Measurements from ENCODE around the gene ERFE. TPM values are rescaled to one million over a fixed set of nuclear protein-coding genes. Genes with fewer than 3 reads are reported as not detected.

ERFE gene
- total RNA-seq, 1 donor from 2014 or later: 1.3 TPM

DNA sequence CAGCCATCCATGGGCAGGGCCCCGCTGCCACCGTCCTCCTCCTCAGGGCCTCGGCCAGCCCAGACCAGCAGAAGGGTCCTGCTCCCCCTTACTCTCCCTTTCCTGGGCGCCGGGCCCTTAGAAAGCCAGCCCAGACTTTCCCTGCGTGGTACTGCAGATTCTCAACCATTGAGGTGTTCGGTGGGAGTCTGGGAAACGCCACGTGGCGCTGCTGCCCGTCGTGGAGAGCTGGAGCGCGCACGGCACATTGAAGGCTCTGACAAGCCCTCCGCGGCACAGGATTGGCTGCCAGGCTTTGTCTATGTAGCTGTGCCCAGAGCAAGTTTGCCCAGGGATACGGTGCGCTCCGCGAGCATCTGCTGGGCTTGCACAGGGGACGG is 30.7 kb upstream of the ERFE start:
- no peak overlapping the region for H3K27ac Mint-ChIP-seq
- no peaks in the 10 kb centered on the region for H3K9me3 Mint-ChIP-seq (ENCODE audit: low read depth)
- no peak for TF ChIP-seq CTCF (IDR thresholded peaks at IDR 0.05; ENCODE audit: unreplicated experiment)
- no peaks in the 10 kb centered on the region for H3K36me3 Mint-ChIP-seq (ENCODE audit: insufficient read depth)
- no peak overlapping the region for H3K4me3 Mint-ChIP-seq (ENCODE audit: low read depth)
- no peaks in the 10 kb centered on the region for H3K27me3 Mint-ChIP-seq
- no peak for DNase-seq (ENCODE audit: low spot score, unreplicated experiment)
- H3K4me1 Mint-ChIP-seq (ENCODE audit: low read depth): no peaks in the 10 kb centered on the region

GRCh38 chr2:238128534-238129001 is 30.2 kb upstream of the ERFE start:
- Mint-ChIP-seq H3K36me3 (ENCODE audit: insufficient read depth) (no peaks in the 10 kb centered on the region), H3K4me3 (ENCODE audit: low read depth) (no peak overlapping the region), H3K9me3 (ENCODE audit: low read depth) (no peaks in the 10 kb centered on the region), H3K27me3 (peaks cover 2% of the 10 kb centered on the region), H3K4me1 (ENCODE audit: low read depth) (no peaks in the 10 kb centered on the region), H3K27ac (no peak overlapping the region)
- no peak for DNase-seq (ENCODE audit: low spot score, unreplicated experiment)
- TF ChIP-seq CTCF (IDR thresholded peaks at IDR 0.05; ENCODE audit: unreplicated experiment): no peak

DNA sequence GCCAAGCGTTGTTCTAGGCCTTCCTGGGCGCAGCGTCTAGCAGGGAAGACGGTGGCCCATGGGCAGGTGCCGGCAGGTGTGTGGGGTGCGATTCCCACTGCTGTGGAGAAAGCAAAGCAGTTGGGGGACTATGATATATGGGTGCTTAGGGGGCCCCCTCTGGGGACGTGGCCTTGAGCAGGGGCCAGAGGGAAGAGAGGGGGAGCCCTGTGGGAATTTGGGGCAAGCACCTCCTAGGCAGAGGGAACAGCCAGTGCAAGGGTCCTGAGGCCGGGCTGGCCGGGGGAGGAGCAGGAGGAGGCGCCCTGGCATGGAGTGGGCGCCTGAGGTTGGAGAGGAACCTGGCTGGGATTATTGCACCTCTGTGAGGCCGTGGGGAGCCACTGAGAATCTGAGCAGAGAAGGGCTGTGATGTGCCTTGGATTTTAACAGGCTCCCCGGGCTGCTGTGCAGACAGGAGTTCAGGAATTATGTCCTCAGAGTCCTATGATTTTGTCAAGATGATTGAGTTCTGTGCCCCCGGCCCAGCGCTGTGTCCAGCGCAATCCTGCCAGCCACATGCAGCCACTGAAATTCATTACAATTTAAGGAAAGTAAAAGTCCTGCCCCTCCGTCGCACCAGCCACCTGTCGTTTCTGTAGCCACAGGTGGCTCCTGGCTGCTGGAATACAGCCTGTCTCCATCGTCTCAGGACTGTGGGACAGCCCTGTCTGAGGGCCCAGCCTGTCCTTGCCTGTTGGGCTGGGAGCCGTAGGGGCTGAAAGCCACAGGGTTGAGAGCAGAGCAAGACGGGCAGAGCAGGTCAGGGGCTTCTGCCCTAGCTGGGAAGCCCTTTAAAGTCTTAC is 29.4 kb upstream of the ERFE start:
- H3K4me1 Mint-ChIP-seq (ENCODE audit: low read depth): no peaks in the 10 kb centered on the region
- no peak for TF ChIP-seq CTCF (IDR thresholded peaks at IDR 0.05; ENCODE audit: unreplicated experiment)
- no peak overlapping the region for H3K4me3 Mint-ChIP-seq (ENCODE audit: low read depth)
- H3K9me3 Mint-ChIP-seq (ENCODE audit: low read depth): no peaks in the 10 kb centered on the region
- H3K27me3 Mint-ChIP-seq: peaks cover 3% of the 10 kb centered on the region
- DNase-seq (ENCODE audit: low spot score, unreplicated experiment): no peak
- H3K36me3 Mint-ChIP-seq (ENCODE audit: insufficient read depth): no peaks in the 10 kb centered on the region
- no peak overlapping the region for H3K27ac Mint-ChIP-seq

DNA sequence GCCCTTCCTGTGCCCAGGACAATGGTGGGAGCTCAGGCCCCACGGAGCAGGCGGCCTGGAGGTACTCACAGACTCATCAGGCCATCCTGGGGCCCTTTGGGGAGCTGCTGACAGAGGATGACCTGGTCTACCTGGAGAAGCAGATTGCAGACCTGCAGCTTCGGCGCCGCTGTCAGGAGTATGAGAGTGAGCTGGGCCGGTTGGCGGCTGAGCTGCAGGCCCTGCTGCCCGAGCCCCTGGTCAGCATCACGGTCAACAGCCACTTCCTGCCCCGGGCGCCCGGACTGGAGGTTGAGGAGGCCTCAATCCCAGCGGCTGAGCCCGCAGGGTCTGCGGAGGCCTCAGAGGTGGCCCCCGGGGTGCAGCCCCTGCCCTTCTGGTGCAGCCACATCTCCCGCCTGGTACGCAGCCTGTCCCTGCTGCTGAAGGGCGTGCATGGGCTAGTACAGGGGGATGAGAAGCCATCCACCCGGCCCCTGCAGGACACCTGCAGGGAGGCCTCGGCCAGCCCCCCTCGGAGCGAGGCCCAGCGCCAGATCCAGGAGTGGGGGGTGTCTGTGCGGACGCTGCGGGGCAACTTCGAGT is 28.6 kb upstream of the ERFE start:
- Mint-ChIP-seq H3K9me3 (ENCODE audit: low read depth) (no peaks in the 10 kb centered on the region), H3K27ac (no peak overlapping the region), H3K36me3 (ENCODE audit: insufficient read depth) (no peaks in the 10 kb centered on the region), H3K4me3 (ENCODE audit: low read depth) (no peak overlapping the region), H3K27me3 (peaks cover 3% of the 10 kb centered on the region), H3K4me1 (ENCODE audit: low read depth) (no peaks in the 10 kb centered on the region)
- no peak for TF ChIP-seq CTCF (IDR thresholded peaks at IDR 0.05; ENCODE audit: unreplicated experiment)
- DNase-seq (ENCODE audit: low spot score, unreplicated experiment): no peak

DNA sequence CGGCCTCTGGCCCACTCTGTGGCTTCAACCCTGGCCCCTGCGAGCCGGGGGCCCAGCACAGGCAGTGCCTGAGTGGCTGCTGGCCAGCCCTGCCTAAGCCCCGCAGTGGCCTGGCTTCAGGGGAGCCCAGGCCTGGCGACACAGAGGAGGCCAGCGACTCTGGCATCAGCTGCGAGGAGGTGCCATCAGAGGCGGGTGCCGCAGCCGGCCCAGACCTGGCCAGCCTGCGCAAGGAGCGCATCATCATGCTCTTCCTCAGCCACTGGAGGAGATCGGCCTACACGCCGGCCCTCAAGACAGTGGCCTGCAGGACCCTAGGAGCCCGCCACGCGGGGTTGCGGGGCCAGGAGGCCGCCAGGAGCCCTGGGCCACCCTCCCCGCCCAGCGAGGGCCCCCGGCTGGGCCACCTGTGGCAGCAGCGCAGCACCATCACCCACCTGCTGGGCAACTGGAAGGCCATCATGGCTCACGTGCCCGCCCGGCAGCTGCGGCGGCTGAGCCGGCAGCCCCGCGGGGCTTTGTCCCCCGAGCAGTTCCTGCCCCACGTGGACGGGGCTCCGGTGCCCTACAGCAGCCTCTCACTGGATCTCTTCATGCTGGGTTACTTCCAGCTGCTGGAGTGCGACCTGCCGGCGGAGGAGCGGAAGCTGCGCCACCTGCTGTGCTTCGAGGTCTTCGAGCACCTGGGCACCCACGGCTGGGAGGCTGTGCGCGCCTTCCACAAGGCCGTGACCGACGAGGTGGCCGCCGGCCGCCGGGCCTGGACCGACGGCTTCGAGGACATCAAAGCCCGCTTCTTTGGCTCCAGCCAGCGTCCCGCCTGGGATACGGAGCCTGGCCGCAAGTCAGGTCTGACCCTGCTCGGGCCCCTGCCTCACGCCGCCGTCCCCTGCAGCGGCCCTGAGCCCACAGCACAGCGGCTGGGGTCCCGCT is 27.8 kb upstream of the ERFE start:
- Mint-ChIP-seq H3K27ac (no peak overlapping the region), H3K36me3 (ENCODE audit: insufficient read depth) (no peaks in the 10 kb centered on the region), H3K9me3 (ENCODE audit: low read depth) (no peaks in the 10 kb centered on the region), H3K4me3 (ENCODE audit: low read depth) (no peak overlapping the region), H3K27me3 (peaks cover 3% of the 10 kb centered on the region), H3K4me1 (ENCODE audit: low read depth) (no peaks in the 10 kb centered on the region)
- no peak for TF ChIP-seq CTCF (IDR thresholded peaks at IDR 0.05; ENCODE audit: unreplicated experiment)
- no peak for DNase-seq (ENCODE audit: low spot score, unreplicated experiment)
